Raji (cell line): Measurements from ENCODE around the gene CNEP1R1.

Experiments used
- POLR2A ChIP-seq: IDR thresholded peaks from 2 replicates; pipeline ENCODE4 v1.6.1; 2011; ENCODE audit warnings: low read depth, low read length, control low read depth; ENCODE audit not compliant: insufficient read depth

CNEP1R1 gene

DNA sequence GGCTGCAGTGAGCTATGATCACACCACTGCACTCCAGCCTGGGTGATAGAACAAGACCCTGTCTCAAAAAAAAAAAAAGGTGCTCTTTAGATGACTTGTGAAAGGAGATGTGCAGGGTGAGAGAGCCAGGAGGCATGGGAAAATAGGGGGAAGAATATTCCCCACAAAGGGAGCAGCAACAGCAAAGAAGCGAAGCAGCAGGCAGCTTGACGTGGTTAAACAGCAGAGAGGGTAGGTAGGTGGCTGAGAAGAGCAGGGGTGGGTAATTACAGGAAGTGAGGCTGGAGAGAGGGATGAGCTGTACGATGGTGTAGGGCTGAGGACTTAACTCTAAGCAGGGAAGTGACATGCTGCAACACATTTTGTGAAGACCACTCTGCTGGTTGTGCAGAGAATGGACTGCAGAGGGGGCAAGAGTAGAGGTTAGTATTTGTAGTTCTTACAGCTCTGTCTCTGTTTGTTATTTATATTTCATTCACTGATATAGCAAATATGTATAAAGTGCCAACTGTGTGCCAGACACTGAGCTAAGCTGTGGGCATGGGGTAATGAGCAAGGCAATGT lies 42.3 kb downstream of the CNEP1R1 start:
- TF ChIP-seq POLR2A: 0 out of 2 replicates have a peak, but pooled peaks have one; percentile 12

DNA sequence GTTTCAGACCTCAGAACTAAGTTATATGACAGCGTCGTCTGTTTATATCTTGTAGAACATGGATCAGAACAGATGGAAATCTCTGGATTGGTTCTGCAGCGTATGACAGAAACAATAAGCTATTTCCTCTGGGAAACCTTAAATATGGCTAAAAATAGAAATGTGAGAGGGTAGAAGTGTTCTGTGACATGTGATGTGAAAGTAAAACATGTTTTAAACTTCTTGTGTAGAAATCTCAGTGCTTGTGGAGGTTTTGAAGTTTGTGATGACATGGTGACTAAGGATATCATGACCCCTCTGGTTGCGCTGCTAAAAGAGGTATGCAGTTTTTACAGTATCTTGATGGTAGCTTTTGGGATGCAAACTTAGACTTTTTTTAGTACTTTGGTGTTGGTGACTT lies 43.5 kb downstream of the CNEP1R1 start:
- TF ChIP-seq POLR2A: no peak

DNA sequence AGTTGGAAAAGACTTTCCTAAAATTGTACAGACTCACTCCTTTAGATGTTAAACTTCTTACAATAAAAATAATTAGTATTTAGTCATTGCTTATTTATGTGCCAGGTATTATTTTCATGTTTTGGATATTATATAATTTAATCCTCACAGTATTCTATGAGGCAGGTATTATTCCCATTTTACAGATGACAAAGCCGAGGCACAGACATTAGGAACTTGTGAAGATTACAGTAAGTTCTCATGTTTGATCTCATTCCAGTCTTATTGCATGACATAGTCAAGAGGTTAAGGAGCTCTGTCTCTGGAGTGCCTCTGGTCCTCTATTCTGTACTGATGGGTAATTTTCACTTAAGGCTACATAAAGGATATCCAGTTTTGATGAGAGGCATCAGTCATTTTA lies 44.0 kb downstream of the CNEP1R1 start:
- no peak for TF ChIP-seq POLR2A

DNA sequence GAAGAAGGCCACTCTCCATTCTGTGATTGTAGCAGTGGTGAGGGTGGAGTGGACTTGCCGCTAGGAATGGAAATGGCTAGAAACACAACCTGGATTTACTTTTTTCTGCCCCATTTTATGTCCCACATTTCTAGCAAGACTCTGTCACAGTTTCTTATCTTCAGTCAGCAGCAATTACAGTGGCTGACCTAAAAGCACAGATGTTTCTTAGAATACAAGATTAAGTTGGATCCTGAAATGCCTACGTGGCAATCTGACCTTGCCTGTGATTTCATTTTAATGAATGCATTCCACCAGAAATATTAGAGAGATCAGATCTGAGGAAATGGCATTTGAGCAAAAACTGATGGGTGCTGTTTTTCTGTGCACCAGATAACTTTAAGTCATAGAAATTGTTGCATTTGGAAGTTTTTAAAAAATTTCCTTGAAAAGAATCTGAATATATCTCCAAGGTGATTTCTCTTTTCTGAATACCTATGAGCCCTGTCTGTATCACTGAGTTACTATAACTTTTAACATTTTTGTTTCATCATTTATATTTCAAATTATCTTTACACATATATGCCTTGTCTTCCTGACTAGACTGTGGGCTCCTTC lies 46.1 kb downstream of the CNEP1R1 start:
- no peak for TF ChIP-seq POLR2A

DNA sequence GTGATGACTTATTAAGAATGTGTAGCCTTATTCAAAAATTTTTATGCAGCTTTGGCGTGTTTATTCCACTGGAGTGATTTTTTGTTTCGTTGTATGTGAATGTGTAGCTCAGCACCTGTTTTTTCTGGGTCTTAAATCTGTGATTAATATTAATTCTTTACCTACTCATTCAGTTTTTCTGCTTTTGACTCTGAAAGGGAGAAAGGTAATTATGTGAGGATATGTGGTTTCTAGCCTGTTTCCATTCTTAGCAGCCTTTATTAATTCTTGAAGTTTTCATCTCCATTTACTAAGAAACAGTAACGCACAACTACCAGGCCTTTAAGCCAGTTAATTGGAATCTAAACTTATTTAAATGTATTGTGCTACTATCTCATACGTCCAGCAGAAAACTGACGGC lies 47.7 kb downstream of the CNEP1R1 start:
- no peak for TF ChIP-seq POLR2A

DNA sequence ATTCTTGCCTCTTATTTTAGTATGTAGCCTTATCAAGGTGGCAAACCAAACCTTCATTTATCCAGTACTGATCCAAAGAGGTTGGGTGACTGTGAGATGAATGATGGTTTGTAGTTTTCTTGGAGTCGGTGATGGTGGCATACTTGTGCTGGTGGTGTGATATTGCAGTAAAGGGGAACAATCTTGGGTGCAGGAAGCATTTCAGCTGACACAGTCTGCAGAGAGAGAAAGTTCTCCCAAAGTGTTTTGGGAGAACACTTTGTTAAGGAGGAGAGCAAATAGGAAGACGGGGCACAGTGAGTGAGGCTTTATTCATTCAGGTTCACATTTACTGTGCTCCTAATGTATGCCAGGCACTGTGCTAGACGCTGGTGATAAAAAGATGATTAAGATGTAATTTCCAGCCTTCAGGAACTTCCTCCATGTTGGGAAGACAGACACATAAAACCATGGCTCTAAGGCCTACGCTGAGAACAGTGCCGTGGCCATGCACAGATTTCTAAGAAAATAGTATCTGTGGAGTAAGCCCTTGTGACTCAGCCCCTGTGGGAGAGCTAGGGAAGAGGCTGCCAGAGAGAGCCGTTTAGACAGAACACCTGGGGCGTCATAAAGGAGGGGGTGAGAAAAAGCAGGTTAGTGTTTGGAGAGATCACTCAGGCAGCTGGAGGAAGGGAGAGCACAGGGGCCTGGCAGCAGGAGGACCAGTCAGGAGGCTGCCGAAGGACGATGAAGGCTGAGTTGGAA lies 54.5 kb downstream of the CNEP1R1 start:
- TF ChIP-seq POLR2A: no peak

DNA sequence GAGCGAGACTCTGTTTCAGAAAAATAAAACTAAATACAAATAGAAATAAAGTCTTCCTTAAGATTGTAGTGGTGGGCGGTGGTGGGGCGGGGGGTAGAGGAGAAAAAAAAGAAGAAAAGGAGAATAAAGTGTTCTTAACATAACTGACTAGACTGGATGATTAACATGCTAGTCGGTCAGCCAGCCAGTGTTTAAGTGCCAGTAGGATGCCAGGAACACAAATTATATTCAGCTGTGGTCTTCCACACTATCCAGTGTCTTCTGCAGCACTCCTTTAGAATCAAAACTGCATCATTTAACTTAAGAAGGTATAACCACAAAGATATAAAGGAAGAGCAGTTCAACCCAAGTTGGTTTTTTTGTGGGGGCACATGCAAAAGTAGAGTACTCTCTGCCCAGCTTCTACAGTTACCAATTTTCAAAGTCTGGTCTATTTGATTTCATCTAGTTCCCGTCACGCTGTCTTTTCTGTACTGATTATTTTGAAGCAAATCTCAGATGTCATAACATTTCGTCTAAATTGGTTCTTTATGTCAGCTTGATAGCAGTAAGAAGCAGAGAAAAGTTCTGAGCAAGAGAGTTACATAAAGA lies 56.5 kb downstream of the CNEP1R1 start:
- TF ChIP-seq POLR2A: no peak

DNA sequence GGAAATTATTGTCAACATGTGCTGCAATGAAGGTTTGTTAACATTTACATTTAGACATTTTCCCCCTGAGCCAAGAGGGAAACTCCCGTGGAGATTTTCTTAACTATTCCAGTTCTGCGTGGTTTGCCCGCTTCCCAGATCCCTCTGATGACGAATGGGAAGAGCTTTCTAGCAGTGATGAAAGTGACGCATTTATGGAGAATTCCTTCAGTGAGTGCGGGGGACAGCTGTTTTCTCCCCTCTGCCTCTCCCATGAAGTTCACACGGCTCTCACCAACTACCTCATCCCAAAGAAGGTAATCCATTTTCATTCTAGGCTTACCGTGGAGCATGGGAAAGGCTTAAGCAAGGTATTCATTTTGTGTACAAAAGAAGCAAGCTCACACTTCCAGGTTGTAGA lies 59.0 kb downstream of the CNEP1R1 start:
- no peak for TF ChIP-seq POLR2A

DNA sequence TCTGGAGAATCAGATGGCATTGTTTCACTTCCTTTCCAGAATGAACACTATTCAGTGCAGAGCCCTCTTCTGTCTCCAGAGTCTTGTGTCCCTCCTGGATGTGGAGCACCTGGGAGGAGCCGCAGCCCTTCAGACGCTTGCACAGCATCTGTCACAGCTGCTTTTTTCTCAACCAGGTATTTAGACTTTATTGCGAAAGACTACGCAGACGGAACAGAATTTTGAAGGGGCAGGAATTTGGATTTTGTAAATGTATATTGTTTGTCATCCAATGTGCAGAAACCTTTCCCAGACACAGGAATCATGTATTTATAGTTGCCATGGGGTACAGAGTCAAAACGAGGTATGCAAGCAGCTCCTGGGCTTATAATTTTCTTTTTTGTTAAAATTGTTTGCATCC lies 61.2 kb downstream of the CNEP1R1 start:
- no peak for TF ChIP-seq POLR2A
